Loucy (cell line): Measurements from ENCODE around the gene WHRN.

Experiments
- H2AFZ ChIP-seq: fragments of 200-600 bp; sonication (generic); 2 replicates; pipeline ENCODE4 v1.6.0; 2016; ENCODE audit warnings: antibody characterized with exemption, mild to moderate bottlenecking, low read length, moderate library complexity
- H3F3A ChIP-seq: fragments of 200-600 bp; 2 replicates; pipeline ENCODE4 v1.6.0; 2016; ENCODE audit warnings: antibody characterized with exemption, low read depth, mild to moderate bottlenecking
- H3K27me3 ChIP-seq: fragments of 200-600 bp; sonication (generic); 2 replicates; pipeline ENCODE4 v1.6.1; 2014; ENCODE audit warnings: low read length, mild to moderate bottlenecking; ENCODE audit not compliant: insufficient read depth, poor library complexity, severe bottlenecking
- H3K36me3 ChIP-seq: fragments of 200-600 bp; sonication (generic); 2 replicates; pipeline ENCODE4 v1.6.1; 2016; ENCODE audit warnings: low read length; ENCODE audit not compliant: insufficient read depth
- H3K4me1 ChIP-seq: fragments of 200-600 bp; sonication (generic); 2 replicates; pipeline ENCODE4 v1.5.1; 2014; ENCODE audit warnings: low read length, mild to moderate bottlenecking; ENCODE audit not compliant: insufficient read depth, poor library complexity, severe bottlenecking
- H3K4me2 ChIP-seq: fragments of 200-600 bp; sonication (generic); 2 replicates; pipeline ENCODE4 v1.6.0; 2014; ENCODE audit warnings: antibody characterized with exemption, low read length, low read depth, mild to moderate bottlenecking; ENCODE audit not compliant: poor library complexity, severe bottlenecking
- H3K4me3 ChIP-seq: fragments of 200-600 bp; sonication (generic); 2 replicates; pipeline ENCODE4 v1.5.1; 2014; ENCODE audit warnings: low read length, mild to moderate bottlenecking, mixed read lengths; ENCODE audit not compliant: poor library complexity, severe bottlenecking
- H3K79me2 ChIP-seq: fragments of 200-600 bp; sonication (generic); 2 replicates; pipeline ENCODE4 v1.6.1; 2014; ENCODE audit warnings: low read length; ENCODE audit not compliant: insufficient read depth
- H3K9ac ChIP-seq: fragments of 200-600 bp; sonication (generic); 2 replicates; pipeline ENCODE4 v1.6.0; 2014; ENCODE audit warnings: mild to moderate bottlenecking, low read depth, low read length, moderate library complexity; ENCODE audit not compliant: poor library complexity, severe bottlenecking
- H3K9me2 ChIP-seq: fragments of 200-600 bp; sonication (generic); replicated peaks from 2 replicates; pipeline ENCODE4 v1.6.1; 2016; ENCODE audit warnings: low read depth, low read length, mixed read lengths
- H3K9me3 ChIP-seq: fragments of 200-600 bp; sonication (generic); 2 replicates; pipeline ENCODE4 v1.6.1; 2014; ENCODE audit warnings: mild to moderate bottlenecking, antibody characterized with exemption, low read length, low read depth; ENCODE audit not compliant: insufficient read depth
- H4K20me1 ChIP-seq: fragments of 200-600 bp; sonication (generic); 2 replicates; pipeline ENCODE4 v1.6.0; 2014; ENCODE audit warnings: antibody characterized with exemption, low read length, mild to moderate bottlenecking; ENCODE audit not compliant: insufficient read depth, poor library complexity, severe bottlenecking
- CTCF ChIP-seq: fragments of 200-600 bp; sonication (generic); conservative IDR thresholded peaks from 2 replicates; pipeline ENCODE4 v1.5.1; 2014; ENCODE audit warnings: mild to moderate bottlenecking, antibody characterized with exemption, low read length
- EZH2phosphoT487 ChIP-seq: fragments of 200-600 bp; IDR thresholded peaks from 2 replicates; pipeline ENCODE4 v1.6.1; 2018; ENCODE audit warnings: antibody characterized with exemption, mild to moderate bottlenecking, moderate library complexity, borderline replicate concordance

WHRN gene

GRCh38 chr9:114414346-114414745, 90.9 kb downstream of the WHRN start:
- Histone ChIP-seq H3F3A (no peaks in the 10 kb centered on the region), H2AFZ (0 out of 2 replicates have a peak overlapping the region, but pooled peaks have one; percentile 47), H3K4me1 (peaks cover 4% of the 10 kb centered on the region), H3K9me3 (no peaks in the 10 kb centered on the region), H3K36me3 (no peaks in the 10 kb centered on the region), H3K27me3 (no peaks in the 10 kb centered on the region), H3K4me3 (no peak overlapping the region), H3K4me2 (no peak overlapping the region), H3K9ac (no peak overlapping the region), H3K79me2 (no peaks in the 10 kb centered on the region), H3K9me2 (no peaks in the 10 kb centered on the region), H4K20me1 (no peaks in the 10 kb centered on the region)
- TF ChIP-seq CTCF, result no peak
- no peak for TF ChIP-seq EZH2phosphoT487

- peak overlapping the region; percentile 47 for H2AFZ ChIP-seq
- no peaks in the 10 kb centered on the region for H3K9me3 ChIP-seq
- H3K4me2 ChIP-seq, result no peak overlapping the region
- H3K27me3 ChIP-seq, result no peaks in the 10 kb centered on the region
- H3K36me3 ChIP-seq, result no peaks in the 10 kb centered on the region
- H3K9ac ChIP-seq, result no peak overlapping the region
- H3K79me2 ChIP-seq, result no peaks in the 10 kb centered on the region
- H3F3A ChIP-seq, result no peaks in the 10 kb centered on the region
- no peaks in the 10 kb centered on the region for H3K9me2 ChIP-seq
- H3K4me1 ChIP-seq, result peaks cover 4% of the 10 kb centered on the region
- H4K20me1 ChIP-seq, result no peaks in the 10 kb centered on the region
- no peak overlapping the region for H3K4me3 ChIP-seq
- no peak for TF ChIP-seq EZH2phosphoT487
- no peak for TF ChIP-seq CTCF
These were observed 91.4 kb downstream of the WHRN start for GRCh38 chr9:114413861-114414301.

- no peaks in the 10 kb centered on the region for H3K27me3 ChIP-seq
- no peak overlapping the region for H3K4me2 ChIP-seq
- H3K4me3 ChIP-seq, result no peak overlapping the region
These were observed 93.1 kb downstream of the WHRN start for GRCh38 chr9:114412048-114412683.

More at GRCh38 chr9:114412048-114412683, 93.1 kb downstream of the WHRN start:
- no peak overlapping the region for H3K9ac ChIP-seq
- H3K79me2 ChIP-seq, result no peaks in the 10 kb centered on the region
- no peaks in the 10 kb centered on the region for H3F3A ChIP-seq
- no peaks in the 10 kb centered on the region for H3K9me2 ChIP-seq
- TF ChIP-seq EZH2phosphoT487, result no peak
- TF ChIP-seq CTCF, result no peak
- H3K36me3 ChIP-seq, result no peaks in the 10 kb centered on the region
- H2AFZ ChIP-seq, result no peak overlapping the region
- no peaks in the 10 kb centered on the region for H4K20me1 ChIP-seq
- H3K4me1 ChIP-seq, result peaks cover 4% of the 10 kb centered on the region
- H3K9me3 ChIP-seq, result no peaks in the 10 kb centered on the region
